GM12878 (cell line): ENCODE measurements around the gene HRNR. TPM values are rescaled to one million over a fixed set of nuclear protein-coding genes. Genes with fewer than 3 reads are reported as not detected.

Source experiments
- ATAC-seq: fragments of 200-7000 bp; cut with Tn5 transposase; 3 replicates; pipeline ENCODE4 v1.9.1; 2020; ENCODE audit warnings: mild to moderate bottlenecking, moderate library complexity
- BruUV-seq: library from RNA; stranded (reverse); fragments of 400-500 nt; replicated peaks from 2 replicates; lab custom pipeline; 2021; lab: Mats Ljungman, UMichigan
- CTCF ChIA-PET: fragments of 300-600 bp; sonication (Branson Sonifier 250); formaldehyde crosslinking; extraction: SDS; loops from one replicate; lab custom pipeline; 2021; ENCODE audit warnings: inconsistent platforms; lab: Yijun Ruan, JAX
- POLR2A ChIA-PET: fragments of 350-600 bp; formaldehyde crosslinking; extraction: SDS; loops from one replicate; lab custom pipeline; 2021; ENCODE audit warnings: inconsistent platforms; lab: Charles Lee
- RAD21 ChIA-PET: fragments of 300-600 bp; sonication (Branson Sonifier 250); formaldehyde crosslinking; loops from one replicate; lab custom pipeline; 2023; ENCODE audit warnings: antibody characterized with exemption; ENCODE audit not compliant: unreplicated experiment; lab: Charles Lee
- SMC1A ChIA-PET: fragments of 300-600 bp; sonication (Branson Sonifier 250); formaldehyde crosslinking; loops from one replicate; lab custom pipeline; 2023; ENCODE audit not compliant: unreplicated experiment, uncharacterized antibody; lab: Charles Lee
- DNase-seq: peaks from one replicate; pipeline ENCODE4 v3.0.0-alpha.2; 2011; ENCODE audit warnings: low read depth, low spot score
- FAIRE-seq: peaks from 3 replicates; lab custom pipeline; 2011; peaks lifted over from hg19 to GRCh38; lab: Jason Lieb, UNC
- H2AFZ ChIP-seq: 2 replicates; pipeline ENCODE4 v1.6.0; 2011; ENCODE audit warnings: low read depth, low read length, control low read depth; ENCODE audit not compliant: control insufficient read depth
- H3K27ac ChIP-seq: 2 replicates; pipeline ENCODE4 v1.5.1; 2011; ENCODE audit warnings: control low read depth; ENCODE audit not compliant: control insufficient read depth, insufficient read depth
- H3K27me3 ChIP-seq, 2 experiments: replicated peaks in 1 of 2; 2 replicates each; pipeline versions ENCODE4 v1.6.0 to v1.6.1; 2011; ENCODE audit warnings: low read length in 1 of 2; ENCODE audit not compliant: control insufficient read depth in 2 of 2, insufficient read depth in 2 of 2
- H3K36me3 ChIP-seq, 2 experiments: 2 replicates each; pipeline ENCODE4 v1.5.1; 2011; ENCODE audit warnings: low read length in 1 of 2; ENCODE audit not compliant: control insufficient read depth in 2 of 2, insufficient read depth in 2 of 2
- H3K4me1 ChIP-seq: 2 replicates; pipeline ENCODE4 v1.6.1; 2011; ENCODE audit warnings: mild to moderate bottlenecking, low read length, moderate library complexity, mixed read lengths; ENCODE audit not compliant: control insufficient read depth, insufficient read depth
- H3K4me2 ChIP-seq: 2 replicates; pipeline ENCODE4 v1.6.0; 2011; ENCODE audit warnings: control low read depth; ENCODE audit not compliant: control insufficient read depth, insufficient read depth
- H3K4me3 ChIP-seq: fragments of 200-600 bp; sonication (generic); 2 replicates; pipeline ENCODE4 v1.5.1; 2016
- H3K79me2 ChIP-seq: 2 replicates; pipeline ENCODE4 v1.6.0; 2011; ENCODE audit warnings: low read length; ENCODE audit not compliant: control insufficient read depth, insufficient read depth
- H3K9ac ChIP-seq: 2 replicates; pipeline ENCODE4 v1.8.0; 2011; ENCODE audit warnings: low read length, control low read depth, mixed read lengths; ENCODE audit not compliant: control insufficient read depth, insufficient read depth
- H3K9me3 ChIP-seq: replicated peaks from 3 replicates; pipeline ENCODE4 v1.5.1; 2011; ENCODE audit warnings: mild to moderate bottlenecking, low read length; ENCODE audit not compliant: control insufficient read depth, insufficient read depth
- H4K20me1 ChIP-seq: 2 replicates; pipeline ENCODE4 v1.6.0; 2011; ENCODE audit not compliant: control insufficient read depth, insufficient read depth
- BMI1 ChIP-seq: fragments of 450-650 bp; IDR thresholded peaks from 2 replicates; pipeline ENCODE4 v1.6.1; 2016; ENCODE audit warnings: mild to moderate bottlenecking, moderate library complexity, borderline replicate concordance
- KAT2A ChIP-seq: conservative IDR thresholded peaks from 2 replicates; pipeline ENCODE4 v1.6.1; 2011; ENCODE audit warnings: low read depth, low read length; ENCODE audit not compliant: control insufficient read depth
- PAX8 ChIP-seq: fragments of 450-650 bp; IDR thresholded peaks from 2 replicates; pipeline ENCODE4 v1.6.1; 2017; ENCODE audit warnings: mild to moderate bottlenecking, moderate library complexity
- SMAD1 ChIP-seq: fragments of 450-650 bp; IDR thresholded peaks from 2 replicates; pipeline ENCODE4 v1.6.1; 2018; ENCODE audit warnings: mild to moderate bottlenecking, low read depth; ENCODE audit not compliant: partially characterized antibody
- SP1 ChIP-seq: IDR thresholded peaks from one replicate; pipeline ENCODE4 v1.6.1; 2011; ENCODE audit warnings: low read depth, low read length
- SRF ChIP-seq, 2 experiments: IDR thresholded peaks; 2 replicates each; pipeline ENCODE4 v1.6.1; 2011; ENCODE audit warnings: low read depth in 2 of 2, low read length in 2 of 2, mild to moderate bottlenecking in 1 of 2, moderate library complexity in 1 of 2
- in situ Hi-C: fragments of 300-500 bp; cut with MboI; formaldehyde crosslinking; loops from 9 replicates; pipeline ENCODE4 v1.14.3; 2018; ENCODE audit warnings: mixed read lengths
- intact Hi-C: fragments of 100-400 bp; cut with micrococcal nuclease; formaldehyde crosslinking; loops from one replicate; pipeline ENCODE4 v1.14.2; 2022; ENCODE audit not compliant: unreplicated experiment
- polyA plus RNA-seq, 11 experiments: library from polyadenylated mRNA; depleted of rRNA in 4 of 11; unstranded in 6 of 11; stranded (reverse) in 5 of 11; fragments of >200 nt; fragmentation: Nextera tagmentation in 4 of 11; fragmentation: Illumina TruSeq in 1 of 11; extraction: Ambion mirVana in 4 of 11; extraction: Trizol in 1 of 11; gene quantifications; 1 replicate in 1 of 11; 2 replicates in 10 of 11; pipeline versions ENCODE4 v1.2.1 to v1.2.3, GENCODE V29; 2011 to 2016; ENCODE audit warnings: inconsistent platforms in 2 of 11, missing spikeins in 2 of 11, low read depth in 1 of 11
- total RNA-seq, 4 experiments: library from RNA; depleted of rRNA in 3 of 4; stranded (reverse); fragments of >200 nt in 3 of 4; fragmentation: Illumina TruSeq in 1 of 4; extraction: Trizol in 1 of 4; gene quantifications; 2 replicates each; pipeline versions ENCODE4 v1.2.1 to v1.2.3, GENCODE V29; 2013 to 2021
- TF ChIP-seq, protein P1 (sequence below): IDR thresholded peaks from 2 replicates; pipeline ENCODE4 v1.6.1; 2011; ENCODE audit warnings: borderline replicate concordance, low read depth, mild to moderate bottlenecking, moderate library complexity, mixed read lengths, low read length; ENCODE audit not compliant: insufficient read depth; ENCODE audit errors: extremely low read length

HRNR gene
- total and polyA plus RNA-seq, 10 of the 15 experiments (the other 5 are each of a cell fraction or from before 2014, with no cell fraction given) = not detected

DNA sequence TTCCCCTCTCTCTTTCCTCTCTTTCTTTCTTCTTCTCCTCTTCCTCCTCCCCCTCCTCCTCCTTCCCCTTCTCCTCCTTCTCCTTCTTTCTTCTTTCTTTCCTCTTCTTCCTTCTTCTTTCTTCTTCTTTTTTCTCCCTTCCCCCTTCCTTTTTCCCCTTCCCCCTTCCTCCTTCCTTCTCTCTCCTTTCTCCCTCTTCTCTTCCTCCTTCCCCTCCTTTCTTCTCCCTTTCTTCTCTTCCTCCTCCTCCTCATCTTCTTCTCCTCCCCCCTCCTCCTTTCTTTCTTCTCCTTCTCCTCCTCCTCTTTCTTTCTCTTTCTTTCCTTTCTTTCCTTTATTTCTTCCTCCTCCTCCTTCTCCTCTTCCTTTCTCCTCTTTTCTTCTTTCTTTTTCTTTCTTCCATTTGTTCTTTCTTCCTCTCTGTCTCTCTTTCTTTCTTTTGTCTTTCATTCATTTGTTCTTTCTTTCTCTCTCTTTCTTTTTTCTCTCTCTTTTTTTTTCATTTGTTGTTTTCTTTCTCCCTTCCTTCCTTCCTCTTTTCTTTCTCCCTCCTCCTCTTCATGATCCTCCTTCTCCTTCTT lies 26.5 kb downstream of the HRNR start:
- in situ Hi-C loops = no loop called here
- Histone ChIP-seq H3K27me3 (no peaks in the 10 kb centered on the region), H3K4me3 (no peak overlapping the region), H3K9ac (no peak overlapping the region), H4K20me1 (no peaks in the 10 kb centered on the region), H3K79me2 (no peaks in the 10 kb centered on the region), H3K27ac (no peak overlapping the region), H3K4me2 (no peak overlapping the region), H3K36me3 (no peaks in the 10 kb centered on the region), H3K9me3 (no peaks in the 10 kb centered on the region), H2AFZ (no peak overlapping the region), H3K4me1 (no peaks in the 10 kb centered on the region)
- FAIRE-seq (no peak), DNase-seq (no peak), ATAC-seq (no peak)
- ChIA-PET SMC1A (interaction anchor here (1.7 kb wide), 1 partner anchor 12 kb away, joined by 3 read pairs; no protein-coding TSS in a partner anchor), POLR2A (no interaction called here), RAD21 (no interaction called here), CTCF (interaction anchor here (1.4 to 1.8 kb wide), 3 partner anchors 13 to 262 kb away, joined by 4 to 6 read pairs (median 4); no protein-coding TSS in a partner anchor)
- intact Hi-C loops = no loop called here
- TF ChIP-seq SMAD1 (no peak), BMI1 (no peak), SP1 (no peak), PAX8 (no peak), SRF (IDR thresholded peaks at IDR 0.05; ENCODE audit: low read depth in 2 of 2, low read length in 2 of 2) (no peak), KAT2A (no peak)
- TF ChIP-seq, protein P1, sequence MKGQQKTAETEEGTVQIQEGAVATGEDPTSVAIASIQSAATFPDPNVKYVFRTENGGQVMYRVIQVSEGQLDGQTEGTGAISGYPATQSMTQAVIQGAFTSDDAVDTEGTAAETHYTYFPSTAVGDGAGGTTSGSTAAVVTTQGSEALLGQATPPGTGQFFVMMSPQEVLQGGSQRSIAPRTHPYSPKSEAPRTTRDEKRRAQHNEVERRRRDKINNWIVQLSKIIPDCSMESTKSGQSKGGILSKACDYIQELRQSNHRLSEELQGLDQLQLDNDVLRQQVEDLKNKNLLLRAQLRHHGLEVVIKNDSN = no peak
- BruUV-seq = no TSS peak
